DOHH2 (cell line): ENCODE data around the gene CBY1.

Source experiments
- CTCF ChIP-seq: fragments of 200-600 bp; sonication (generic); IDR thresholded peaks from one replicate; pipeline ENCODE4 v1.5.1; 2014; ENCODE audit warnings: antibody characterized with exemption, mild to moderate bottlenecking, low read depth, low read length; ENCODE audit not compliant: poor library complexity, severe bottlenecking
- EZH2phosphoT487 ChIP-seq: fragments of 200-600 bp; sonication (generic); IDR thresholded peaks from 2 replicates; pipeline ENCODE4 v1.6.1; 2017; ENCODE audit warnings: borderline replicate concordance, mild to moderate bottlenecking, antibody characterized with exemption, low read length, moderate library complexity, mixed read lengths

- TF ChIP-seq CTCF (no peak), EZH2phosphoT487 (no peak)
Measured at GRCh38 chr22:38638216-38638615, 18.2 kb upstream of the CBY1 start.
